ENCODE data around the gene GLI2. TPM values are rescaled to one million over a fixed set of nuclear protein-coding genes. Genes with fewer than 3 reads are reported as not detected.

The GLI2 gene
- total RNA-seq, 1 experiment from 2014 or later = 1.4 TPM

DNA sequence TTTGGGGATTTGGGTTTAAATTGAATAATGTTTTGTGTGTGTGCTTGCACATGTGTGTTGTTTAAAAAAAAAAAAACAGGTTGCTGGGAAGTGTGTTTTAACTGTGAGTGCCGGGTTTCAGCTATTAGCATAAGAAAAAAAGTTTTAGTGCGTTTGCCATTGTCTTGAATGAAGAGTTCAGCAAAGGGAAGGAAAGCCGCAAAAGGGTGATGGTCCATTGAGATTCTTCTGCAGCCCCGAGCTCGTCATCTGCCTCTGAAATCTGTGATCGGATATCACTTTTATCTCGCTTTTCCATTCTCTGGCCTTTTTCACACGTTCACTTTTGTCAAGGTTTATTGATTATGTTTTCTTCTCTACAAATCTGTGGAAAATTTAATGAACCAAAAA is 4.7 kb downstream of the GLI2 start:
- no peak overlapping the region for H3K4me3 Mint-ChIP-seq (ENCODE audit: low read depth, unreplicated experiment)
- H3K36me3 Mint-ChIP-seq (ENCODE audit: insufficient read depth, unreplicated experiment) = peaks cover 24% of the 10 kb centered on the region
- CTCF ChIA-PET = no interaction called here
- no peaks in the 10 kb centered on the region for H3K9me3 Mint-ChIP-seq (ENCODE audit: low read depth, unreplicated experiment)
- no TSS peak for BruUV-seq (replicated peaks)
- peaks cover 73% of the 10 kb centered on the region for H3K27me3 Mint-ChIP-seq (ENCODE audit: unreplicated experiment)
- intact Hi-C loops (cut with micrococcal nuclease; ENCODE audit: unreplicated experiment) = no loop called here
- H3K4me1 Mint-ChIP-seq (ENCODE audit: low read depth, unreplicated experiment) = peaks cover 19% of the 10 kb centered on the region
- TF ChIP-seq, protein P1, sequence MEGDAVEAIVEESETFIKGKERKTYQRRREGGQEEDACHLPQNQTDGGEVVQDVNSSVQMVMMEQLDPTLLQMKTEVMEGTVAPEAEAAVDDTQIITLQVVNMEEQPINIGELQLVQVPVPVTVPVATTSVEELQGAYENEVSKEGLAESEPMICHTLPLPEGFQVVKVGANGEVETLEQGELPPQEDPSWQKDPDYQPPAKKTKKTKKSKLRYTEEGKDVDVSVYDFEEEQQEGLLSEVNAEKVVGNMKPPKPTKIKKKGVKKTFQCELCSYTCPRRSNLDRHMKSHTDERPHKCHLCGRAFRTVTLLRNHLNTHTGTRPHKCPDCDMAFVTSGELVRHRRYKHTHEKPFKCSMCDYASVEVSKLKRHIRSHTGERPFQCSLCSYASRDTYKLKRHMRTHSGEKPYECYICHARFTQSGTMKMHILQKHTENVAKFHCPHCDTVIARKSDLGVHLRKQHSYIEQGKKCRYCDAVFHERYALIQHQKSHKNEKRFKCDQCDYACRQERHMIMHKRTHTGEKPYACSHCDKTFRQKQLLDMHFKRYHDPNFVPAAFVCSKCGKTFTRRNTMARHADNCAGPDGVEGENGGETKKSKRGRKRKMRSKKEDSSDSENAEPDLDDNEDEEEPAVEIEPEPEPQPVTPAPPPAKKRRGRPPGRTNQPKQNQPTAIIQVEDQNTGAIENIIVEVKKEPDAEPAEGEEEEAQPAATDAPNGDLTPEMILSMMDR (IDR thresholded peaks at IDR 0.05; ENCODE audit: unreplicated experiment) = no peak
- no peak for DNase-seq
- no peak overlapping the region for H3K27ac Mint-ChIP-seq (ENCODE audit: unreplicated experiment)

DNA sequence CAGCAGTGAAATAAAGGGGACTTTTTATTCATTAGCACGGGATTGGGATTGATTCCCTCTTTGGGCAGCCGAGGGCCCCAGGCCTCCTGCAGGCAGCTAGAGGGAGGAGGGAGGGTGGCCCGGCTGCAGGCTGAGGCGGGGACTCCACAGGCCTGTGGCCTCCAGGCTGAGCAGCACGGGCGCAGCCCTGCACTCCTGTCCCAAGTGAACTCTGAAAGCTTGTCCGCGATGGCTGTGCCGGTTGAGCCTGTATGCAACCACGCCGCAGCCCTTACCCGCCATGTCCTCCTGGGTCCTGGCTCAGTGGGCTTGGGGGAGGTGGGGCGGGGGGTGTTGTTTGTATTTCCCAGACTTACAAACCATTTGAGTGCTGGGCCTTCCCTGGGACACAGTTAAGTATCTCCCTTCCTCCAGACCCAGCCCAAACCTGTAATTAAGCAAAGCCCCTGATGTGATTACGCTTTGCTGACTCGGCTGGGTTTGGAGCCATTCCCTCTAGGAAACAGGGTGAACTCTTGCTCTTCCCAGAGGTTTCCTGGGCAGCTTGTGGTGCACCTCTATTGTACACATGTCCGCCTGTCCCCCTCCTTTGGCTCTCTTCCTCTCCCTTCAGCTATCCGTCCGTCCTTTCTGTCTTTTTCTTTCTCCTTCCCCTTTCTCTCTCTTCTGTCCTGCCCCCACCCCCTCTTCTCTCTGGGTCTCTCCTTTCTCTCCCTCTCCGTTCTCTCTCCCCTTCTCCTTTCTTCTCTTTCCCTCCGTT is 5.3 kb downstream of the GLI2 start:
- CTCF ChIA-PET = interaction anchor here (1.0 kb wide), 1 partner anchor 19 kb away, joined by 3 read pairs; no protein-coding TSS in a partner anchor
- Mint-ChIP-seq H3K9me3 (ENCODE audit: low read depth, unreplicated experiment) (no peaks in the 10 kb centered on the region), H3K4me3 (ENCODE audit: low read depth, unreplicated experiment) (peak overlapping the region; percentile 50), H3K27ac (ENCODE audit: unreplicated experiment) (no peak overlapping the region), H3K27me3 (ENCODE audit: unreplicated experiment) (peaks cover 77% of the 10 kb centered on the region), H3K4me1 (ENCODE audit: low read depth, unreplicated experiment) (peaks cover 19% of the 10 kb centered on the region), H3K36me3 (ENCODE audit: insufficient read depth, unreplicated experiment) (peaks cover 19% of the 10 kb centered on the region)
- DNase-seq = no peak
- TF ChIP-seq, protein P1 (IDR thresholded peaks at IDR 0.05; ENCODE audit: unreplicated experiment) = no peak
- intact Hi-C loops (cut with micrococcal nuclease; ENCODE audit: unreplicated experiment) = no loop called here
- BruUV-seq (replicated peaks) = no TSS peak

DNA sequence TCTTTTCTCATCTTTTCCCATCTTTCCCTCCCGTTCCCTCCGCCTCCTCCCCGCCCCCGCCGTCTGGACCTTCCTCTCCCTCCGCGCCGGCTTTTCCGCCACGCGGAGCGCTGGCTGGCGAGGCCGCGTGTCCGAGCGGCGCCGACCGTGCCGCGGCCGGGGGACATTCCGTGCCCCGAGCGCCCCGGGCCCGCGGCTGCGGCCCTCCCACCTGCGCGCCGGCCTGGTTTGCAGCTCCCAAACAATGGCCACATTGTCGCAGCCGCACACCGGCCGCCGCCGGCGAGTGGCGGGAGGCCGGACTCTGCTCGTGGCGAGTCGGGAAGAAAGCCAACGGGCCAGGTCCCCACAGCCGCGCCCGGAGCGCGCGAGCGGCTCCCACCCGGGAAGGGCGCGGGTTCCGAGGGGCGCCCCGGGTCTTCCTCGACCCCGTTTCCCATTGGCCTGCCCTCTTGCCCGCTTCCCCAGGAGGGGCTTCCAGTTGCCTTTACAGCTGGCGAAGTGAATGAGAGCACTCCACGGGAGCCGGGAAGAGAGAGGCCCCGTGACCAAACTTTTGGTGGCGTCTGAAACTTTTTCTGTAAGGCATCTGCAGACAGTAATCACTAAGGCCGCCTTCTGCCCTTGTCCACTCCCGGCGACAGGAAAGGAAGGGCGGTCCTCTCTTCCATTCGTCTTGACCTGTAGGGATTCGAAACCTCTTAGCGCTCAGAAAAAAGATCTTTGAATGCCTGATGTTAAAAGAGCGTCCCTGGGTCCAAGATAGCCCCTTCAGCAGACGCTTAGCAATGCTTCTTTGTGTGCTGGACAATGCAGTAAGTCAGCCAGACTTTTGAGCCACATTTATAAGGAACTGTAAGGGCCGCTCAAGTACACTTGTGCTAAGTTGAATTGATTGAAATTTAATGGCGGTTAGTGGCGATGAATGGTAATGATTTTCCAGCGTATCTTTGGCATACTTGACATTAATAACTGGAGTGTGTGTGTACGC is 6.2 kb downstream of the GLI2 start:
- Mint-ChIP-seq H3K36me3 (ENCODE audit: insufficient read depth, unreplicated experiment) (peaks cover 16% of the 10 kb centered on the region), H3K4me3 (ENCODE audit: low read depth, unreplicated experiment) (peak overlapping the region; percentile 50), H3K9me3 (ENCODE audit: low read depth, unreplicated experiment) (no peaks in the 10 kb centered on the region), H3K4me1 (ENCODE audit: low read depth, unreplicated experiment) (peaks cover 19% of the 10 kb centered on the region), H3K27me3 (ENCODE audit: unreplicated experiment) (peaks cover 75% of the 10 kb centered on the region), H3K27ac (ENCODE audit: unreplicated experiment) (no peak overlapping the region)
- BruUV-seq (replicated peaks) = no TSS peak
- intact Hi-C loops (cut with micrococcal nuclease; ENCODE audit: unreplicated experiment) = no loop called here
- peak; percentile 49 for DNase-seq
- CTCF ChIA-PET = interaction anchor here (1.0 kb wide), 1 partner anchor 18 kb away, joined by 3 read pairs; no protein-coding TSS in a partner anchor
- TF ChIP-seq, protein P1 (IDR thresholded peaks at IDR 0.05; ENCODE audit: unreplicated experiment) = no peak

DNA sequence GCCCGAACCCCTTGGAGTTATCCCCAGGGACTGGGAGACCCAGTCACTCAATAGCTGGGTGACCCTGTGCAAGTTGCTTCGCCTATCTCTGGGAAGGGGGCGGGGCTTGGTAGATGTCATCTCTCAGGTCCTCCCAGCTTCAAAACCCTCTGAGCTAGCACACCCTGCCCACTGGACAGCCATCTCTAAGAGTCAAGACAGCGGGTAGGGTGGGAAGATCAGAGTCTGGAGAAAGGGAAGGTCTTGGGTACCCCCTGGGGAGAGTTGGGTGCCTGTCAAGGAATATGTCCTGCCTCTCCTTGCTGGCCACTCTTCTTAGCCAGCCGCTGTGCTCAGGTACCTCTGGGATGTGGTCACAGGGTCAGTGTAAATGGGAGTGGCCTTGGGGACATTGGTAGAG is 8.0 kb downstream of the GLI2 start:
- no peak for DNase-seq
- BruUV-seq (replicated peaks) = no TSS peak
- no peak overlapping the region for H3K27ac Mint-ChIP-seq (ENCODE audit: unreplicated experiment)
- peaks cover 9% of the 10 kb centered on the region for H3K4me1 Mint-ChIP-seq (ENCODE audit: low read depth, unreplicated experiment)
- H3K27me3 Mint-ChIP-seq (ENCODE audit: unreplicated experiment) = peaks cover 63% of the 10 kb centered on the region
- TF ChIP-seq, protein P1 (IDR thresholded peaks at IDR 0.05; ENCODE audit: unreplicated experiment) = no peak
- intact Hi-C loops (cut with micrococcal nuclease; ENCODE audit: unreplicated experiment) = no loop called here
- no peaks in the 10 kb centered on the region for H3K9me3 Mint-ChIP-seq (ENCODE audit: low read depth, unreplicated experiment)
- no peak overlapping the region for H3K4me3 Mint-ChIP-seq (ENCODE audit: low read depth, unreplicated experiment)
- peaks cover 5% of the 10 kb centered on the region for H3K36me3 Mint-ChIP-seq (ENCODE audit: insufficient read depth, unreplicated experiment)
- CTCF ChIA-PET = no interaction called here

Data from Calu3 (cell line).